Skeletal muscle satellite cell (primary cell): Measurements from ENCODE around the gene MAP3K15.
"Not testable (repeated sequence)": the region's sequence is repeated elsewhere in the genome, so short reads cannot be mapped to it uniquely, and the experiment has no call there.

Source experiments
- H3K27me3 ChIP-seq: 2 replicates; pipeline ENCODE4 v1.7.0; 2013; ENCODE audit warnings: low read length; ENCODE audit not compliant: control insufficient read depth, insufficient read depth
- H3K36me3 ChIP-seq: 2 replicates; pipeline ENCODE4 v1.7.0; 2013; ENCODE audit warnings: mild to moderate bottlenecking, control low read depth, low read length; ENCODE audit not compliant: insufficient read depth
- H3K4me1 ChIP-seq: 2 replicates; pipeline ENCODE4 v1.7.0; 2013; ENCODE audit warnings: low read length; ENCODE audit not compliant: control insufficient read depth, insufficient read depth
- H3K4me2 ChIP-seq: 2 replicates; pipeline ENCODE4 v1.7.0; 2013; ENCODE audit warnings: mild to moderate bottlenecking, low read length
- H3K4me3 ChIP-seq: 2 replicates; pipeline ENCODE4 v1.7.0; 2013; ENCODE audit warnings: low read length
- H3K9ac ChIP-seq: 2 replicates; pipeline ENCODE4 v1.7.0; 2013; ENCODE audit warnings: mild to moderate bottlenecking, low read depth, low read length, moderate library complexity
- H3K9me3 ChIP-seq: replicated peaks from 2 replicates; pipeline ENCODE4 v1.7.0; 2013; ENCODE audit warnings: mild to moderate bottlenecking, control low read depth, low read length

The MAP3K15 gene

DNA sequence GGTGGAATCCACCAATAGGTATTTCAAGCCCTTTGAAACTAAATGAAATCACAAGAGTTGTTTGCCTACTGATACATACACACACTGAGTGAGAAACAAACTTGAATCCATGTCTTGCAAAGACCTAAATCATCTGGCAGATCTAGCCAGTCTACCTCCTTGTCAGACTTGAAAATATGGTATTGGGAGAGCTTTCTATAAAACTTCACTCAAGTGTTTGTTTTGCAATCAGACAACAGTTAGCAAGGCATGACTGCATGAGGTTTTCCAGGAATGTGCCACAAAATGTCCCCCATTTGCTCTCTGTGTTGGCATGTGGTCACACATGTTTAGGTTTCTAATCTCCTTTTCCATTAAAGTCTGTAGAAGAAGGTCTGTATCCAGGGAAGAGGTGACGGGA, 52.4 kb downstream of the MAP3K15 start:
- H3K4me1 ChIP-seq: no peaks in the 10 kb centered on the region

DNA sequence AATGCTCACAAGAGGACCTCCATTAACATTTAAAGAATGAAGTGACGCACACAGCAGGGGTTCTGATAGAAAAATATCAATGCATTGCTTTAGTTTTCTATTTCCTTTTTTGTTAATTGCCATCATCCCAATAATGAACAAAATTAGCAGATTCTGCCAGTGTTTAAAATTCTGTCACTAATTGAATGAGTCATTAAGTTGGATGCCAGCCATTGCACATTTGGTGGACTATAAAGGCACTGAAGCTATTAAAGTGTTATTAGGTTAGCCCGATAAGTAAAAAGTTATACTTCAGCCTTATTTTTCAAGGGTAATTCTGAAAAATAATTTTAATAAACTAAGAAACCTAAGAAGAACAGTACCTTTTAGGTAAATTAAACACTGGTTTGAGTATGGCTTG, 53.1 kb downstream of the MAP3K15 start:
- peaks cover 3% of the 10 kb centered on the region for H3K27me3 ChIP-seq
- H3K36me3 ChIP-seq: no peaks in the 10 kb centered on the region
- no peak overlapping the region for H3K4me2 ChIP-seq
- H3K4me3 ChIP-seq: no peak overlapping the region
- no peaks in the 10 kb centered on the region for H3K9me3 ChIP-seq
- H3K4me1 ChIP-seq: no peaks in the 10 kb centered on the region
- H3K9ac ChIP-seq: no peak overlapping the region

More for the DNA sequence above, 52.4 kb downstream of the MAP3K15 start:
- Histone ChIP-seq H3K27me3 (peaks cover 3% of the 10 kb centered on the region), H3K4me3 (no peak overlapping the region), H3K4me2 (no peak overlapping the region), H3K9ac (no peak overlapping the region), H3K36me3 (no peaks in the 10 kb centered on the region), H3K9me3 (no peaks in the 10 kb centered on the region)

DNA sequence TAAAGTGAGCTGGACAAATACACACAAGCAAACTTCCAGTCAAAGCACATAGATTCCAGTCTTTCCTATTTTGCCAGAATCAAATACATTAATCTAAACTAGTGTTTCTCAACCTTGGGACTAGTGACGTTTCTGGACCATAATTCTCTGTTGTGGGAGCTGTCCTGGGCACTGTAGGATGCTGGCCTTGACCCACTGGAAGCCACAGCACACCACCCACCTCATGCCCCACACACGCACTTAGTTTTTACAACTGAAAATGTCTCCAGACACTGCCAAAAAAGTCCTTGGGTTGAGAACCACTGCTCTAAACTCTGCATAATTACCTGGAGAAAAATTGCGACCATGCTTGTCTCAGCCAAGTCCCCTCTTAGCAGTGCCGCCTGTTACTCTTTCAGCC, 57.6 kb downstream of the MAP3K15 start:
- Histone ChIP-seq H3K9ac (no peak overlapping the region), H3K4me1 (no peaks in the 10 kb centered on the region), H3K36me3 (no peaks in the 10 kb centered on the region), H3K4me2 (no peak overlapping the region), H3K27me3 (no peaks in the 10 kb centered on the region), H3K4me3 (no peak overlapping the region), H3K9me3 (no peaks in the 10 kb centered on the region)

DNA sequence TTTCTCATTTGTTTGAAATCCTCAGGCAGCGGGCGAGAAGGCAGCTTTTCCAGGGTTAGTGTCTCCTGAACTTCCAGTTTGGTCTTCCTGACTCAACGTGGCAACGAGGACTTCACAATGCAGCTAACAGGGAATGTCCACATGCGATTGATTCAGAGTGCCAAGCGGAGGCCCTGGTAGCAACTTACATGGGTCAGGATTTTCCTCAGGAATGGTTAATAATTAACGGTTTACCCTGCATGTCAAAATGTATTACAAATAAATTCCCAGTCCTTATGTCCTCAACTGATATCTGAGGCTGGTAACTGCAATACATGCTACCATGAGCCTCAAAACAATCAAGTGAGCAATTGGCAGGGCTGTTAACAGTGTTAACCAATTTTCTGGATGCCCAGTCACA, 67.2 kb downstream of the MAP3K15 start:
- Histone ChIP-seq H3K9ac (no peak overlapping the region), H3K9me3 (no peaks in the 10 kb centered on the region), H3K4me1 (no peaks in the 10 kb centered on the region), H3K27me3 (no peaks in the 10 kb centered on the region), H3K36me3 (no peaks in the 10 kb centered on the region), H3K4me3 (no peak overlapping the region), H3K4me2 (no peak overlapping the region)

DNA sequence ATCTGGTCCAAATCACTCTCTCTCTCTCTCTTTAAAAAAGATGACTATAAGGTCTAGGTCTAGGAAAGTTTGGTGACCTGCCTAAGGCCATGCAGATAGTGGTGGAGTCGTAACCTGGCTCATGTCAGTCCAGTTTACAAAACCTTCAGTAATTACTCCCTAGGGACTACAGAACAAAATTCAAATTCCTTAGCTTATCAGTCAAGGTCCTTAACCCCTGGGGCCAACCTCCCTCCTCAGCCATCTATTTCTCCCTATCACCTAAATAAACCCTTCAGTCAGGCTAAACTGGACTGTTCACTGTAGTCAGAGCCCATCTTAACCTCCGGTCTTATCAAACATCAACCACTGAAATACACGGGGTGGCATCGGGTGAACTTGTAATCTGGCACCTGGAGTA, 68.9 kb downstream of the MAP3K15 start:
- H3K9ac ChIP-seq: no peak overlapping the region
- no peaks in the 10 kb centered on the region for H3K4me1 ChIP-seq
- no peaks in the 10 kb centered on the region for H3K27me3 ChIP-seq
- no peak overlapping the region for H3K4me2 ChIP-seq
- H3K36me3 ChIP-seq: no peaks in the 10 kb centered on the region
- H3K9me3 ChIP-seq: no peaks in the 10 kb centered on the region
- no peak overlapping the region for H3K4me3 ChIP-seq

DNA sequence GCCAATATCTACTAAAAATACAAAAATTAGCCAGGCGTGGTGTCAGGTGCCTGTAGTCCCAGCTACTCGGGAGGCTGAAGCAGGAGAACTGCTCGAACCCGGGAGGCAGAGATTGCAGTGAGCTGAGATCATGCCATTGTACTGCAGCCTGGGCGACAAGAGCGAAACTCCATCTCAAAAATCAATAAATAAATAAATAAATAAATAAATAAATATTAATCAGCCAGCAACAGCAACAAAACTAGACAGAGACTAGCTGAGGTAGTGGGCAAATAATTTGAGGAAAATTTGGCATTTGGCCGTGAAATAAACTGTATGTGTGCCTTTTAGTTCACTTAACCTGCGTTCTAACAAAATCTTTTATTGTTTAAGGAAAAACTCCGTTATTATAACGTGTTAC, 69.5 kb downstream of the MAP3K15 start:
- not testable (repeated sequence) for H3K27me3 ChIP-seq, H3K9me3 ChIP-seq, H3K4me3 ChIP-seq, H3K4me2 ChIP-seq, H3K4me1 ChIP-seq, H3K36me3 ChIP-seq, H3K9ac ChIP-seq

DNA sequence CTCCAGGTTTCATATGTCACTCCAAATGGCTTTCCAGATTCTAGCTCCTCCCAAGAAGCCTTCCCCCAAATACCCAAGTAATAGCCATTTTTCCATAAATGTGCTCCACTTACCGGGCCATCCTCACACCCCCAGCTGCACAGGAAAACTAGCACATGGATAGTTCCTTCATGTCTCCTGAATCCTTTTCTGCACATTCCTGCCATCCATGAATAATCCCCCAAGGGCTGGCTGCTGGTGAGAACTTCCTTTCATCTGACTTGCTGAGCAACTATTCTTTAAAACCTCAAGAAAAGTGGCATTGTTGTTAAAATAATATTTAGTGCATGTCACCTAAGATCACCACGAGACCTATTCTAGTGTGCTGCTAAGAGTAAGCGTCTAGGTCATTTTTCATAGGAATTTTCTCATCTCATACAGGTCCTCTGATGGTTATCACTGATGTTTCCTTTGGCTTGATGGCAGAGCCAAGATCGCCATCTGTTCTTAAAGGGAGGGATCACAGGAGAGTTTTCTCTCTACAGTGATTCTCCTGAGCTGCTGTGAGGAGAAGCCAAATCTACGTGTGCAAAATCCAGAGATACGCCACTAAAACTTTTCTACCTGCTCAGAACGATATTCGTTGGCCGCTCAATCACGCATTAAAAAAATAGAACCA, 71.3 kb downstream of the MAP3K15 start:
- Histone ChIP-seq H3K4me2 (no peak overlapping the region), H3K4me3 (no peak overlapping the region), H3K9me3 (no peaks in the 10 kb centered on the region), H3K4me1 (no peaks in the 10 kb centered on the region), H3K9ac (no peak overlapping the region), H3K27me3 (no peaks in the 10 kb centered on the region), H3K36me3 (no peaks in the 10 kb centered on the region)

DNA sequence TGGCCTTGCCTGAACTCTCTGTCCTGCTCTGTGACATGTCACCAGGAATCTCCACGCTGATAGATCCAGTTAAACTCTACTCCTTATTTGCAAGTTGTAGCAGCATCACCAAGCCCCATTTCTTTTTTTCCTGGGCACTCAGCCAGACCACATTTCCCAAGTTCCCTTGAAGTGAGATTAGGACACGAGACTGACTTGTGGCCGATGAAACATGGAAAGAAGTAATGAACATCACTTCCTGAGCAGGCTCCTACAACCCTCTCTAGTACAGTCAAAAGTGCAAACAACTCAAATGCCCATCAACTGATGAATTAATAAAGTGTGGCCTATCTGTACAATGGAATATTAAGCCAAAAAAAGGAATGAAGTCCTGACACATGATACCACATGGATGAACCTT, 74.6 kb downstream of the MAP3K15 start:
- Histone ChIP-seq H3K36me3 (no peaks in the 10 kb centered on the region), H3K9ac (no peak overlapping the region), H3K27me3 (no peaks in the 10 kb centered on the region), H3K9me3 (no peaks in the 10 kb centered on the region), H3K4me1 (no peaks in the 10 kb centered on the region), H3K4me3 (no peak overlapping the region), H3K4me2 (no peak overlapping the region)

DNA sequence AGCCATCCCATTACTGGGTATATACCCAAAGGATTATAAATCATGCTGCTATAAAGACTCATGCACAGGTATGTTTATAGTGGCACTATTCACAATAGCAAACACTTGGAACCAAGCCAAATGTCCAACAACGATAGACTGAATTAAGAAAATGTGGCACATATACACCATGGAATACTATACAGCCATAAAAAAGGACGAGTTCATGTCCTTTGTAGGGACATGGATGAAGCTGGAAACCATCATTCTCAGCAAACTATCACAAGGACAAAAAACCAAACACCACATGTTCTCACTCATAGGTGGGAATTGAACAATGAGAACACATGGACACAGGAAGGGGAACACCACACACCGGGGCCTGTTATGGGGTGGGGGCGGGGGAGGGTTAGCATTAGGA, 92.6 kb downstream of the MAP3K15 start:
- H3K27me3 ChIP-seq, H3K4me3 ChIP-seq, H3K36me3 ChIP-seq, H3K4me1 ChIP-seq, H3K4me2 ChIP-seq, H3K9me3 ChIP-seq, H3K9ac ChIP-seq: not testable (repeated sequence)

DNA sequence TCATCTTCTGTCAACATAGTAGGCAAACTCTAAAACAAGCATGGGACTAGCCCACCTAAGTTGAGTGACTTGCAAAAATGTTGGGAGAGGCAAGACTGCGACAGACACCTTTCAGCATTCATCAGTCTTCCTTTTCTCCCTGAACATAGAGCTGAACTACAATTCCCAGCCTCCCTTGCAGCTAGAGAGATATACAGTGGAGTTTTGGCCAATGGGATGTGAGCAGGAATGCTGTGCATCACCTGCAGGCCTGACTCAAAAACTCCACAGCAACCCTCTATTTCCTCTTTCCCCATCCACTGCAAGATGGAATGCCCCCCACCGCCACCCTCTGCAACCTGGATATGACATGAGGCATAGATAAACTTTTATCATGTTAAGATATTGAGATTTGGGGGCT, 105.0 kb downstream of the MAP3K15 start:
- H3K9ac ChIP-seq: no peak overlapping the region
- no peaks in the 10 kb centered on the region for H3K36me3 ChIP-seq
- H3K27me3 ChIP-seq: no peaks in the 10 kb centered on the region
- no peaks in the 10 kb centered on the region for H3K9me3 ChIP-seq
- no peak overlapping the region for H3K4me3 ChIP-seq
- H3K4me2 ChIP-seq: no peak overlapping the region
- H3K4me1 ChIP-seq: no peaks in the 10 kb centered on the region

DNA sequence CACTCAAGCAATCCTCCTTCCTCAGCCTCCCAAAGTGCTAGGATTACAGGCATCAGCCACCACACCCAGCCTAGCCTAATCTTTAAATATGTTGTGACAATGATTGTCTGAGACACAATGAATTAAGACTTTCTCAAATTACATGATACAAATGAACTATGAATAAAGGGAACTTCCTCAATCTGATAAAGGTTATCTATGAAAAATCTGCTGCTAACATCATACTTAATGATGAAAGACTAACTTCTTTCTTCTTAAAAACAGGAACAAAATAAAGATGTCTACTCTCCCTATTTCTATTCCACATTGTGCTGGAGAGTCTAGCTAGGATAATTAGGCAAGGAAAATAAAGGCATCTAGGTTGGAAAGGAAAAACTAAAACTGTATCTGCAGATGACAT, 111.6 kb downstream of the MAP3K15 start:
- Histone ChIP-seq H3K4me2 (no peak overlapping the region), H3K9ac (no peak overlapping the region), H3K4me3 (no peak overlapping the region), H3K36me3 (no peaks in the 10 kb centered on the region), H3K27me3 (no peaks in the 10 kb centered on the region), H3K4me1 (no peaks in the 10 kb centered on the region), H3K9me3 (no peaks in the 10 kb centered on the region)

DNA sequence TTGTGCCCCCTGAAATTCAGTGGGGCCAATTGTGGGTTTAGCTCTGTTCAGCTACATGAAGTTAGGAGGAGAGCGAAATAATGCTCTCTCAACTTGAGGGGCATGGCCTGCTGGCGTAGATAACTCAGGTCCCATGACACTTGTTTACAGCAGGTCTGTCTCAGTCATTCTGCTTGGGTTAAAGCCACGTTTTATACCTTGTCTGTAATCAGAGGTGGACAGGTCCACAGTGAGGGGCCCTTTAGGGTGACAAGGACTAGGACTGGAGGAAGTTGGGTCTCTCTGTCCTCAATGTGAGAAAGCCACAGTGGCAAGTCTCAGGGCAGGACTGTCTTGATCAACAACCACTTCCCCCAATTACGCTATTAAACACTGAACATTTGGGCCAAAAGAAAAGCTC, 122.6 kb downstream of the MAP3K15 start:
- Histone ChIP-seq H3K4me3 (no peak overlapping the region), H3K27me3 (peaks cover 3% of the 10 kb centered on the region), H3K9me3 (no peaks in the 10 kb centered on the region), H3K4me1 (no peaks in the 10 kb centered on the region), H3K4me2 (no peak overlapping the region), H3K9ac (no peak overlapping the region), H3K36me3 (no peaks in the 10 kb centered on the region)
